Trophoblast cell (in vitro differentiated cells and primary cell): ENCODE results near the gene PNCK.
"Not testable (repeated sequence)": the region's sequence is repeated elsewhere in the genome, so short reads cannot be mapped to it uniquely, and the experiment has no call there.

ENCODE experiments used
- DNase-seq, 2 donors: peaks; one replicate each; pipeline ENCODE4 v3.0.0-alpha.2; 2016
- H2AFZ ChIP-seq: 2 replicates; pipeline ENCODE4 v1.6.1; 2013; ENCODE audit warnings: low read length, moderate library complexity, mild to moderate bottlenecking; ENCODE audit not compliant: insufficient read depth, poor library complexity
- H2AK5ac ChIP-seq: 2 replicates; pipeline ENCODE4 v1.6.1; 2013; ENCODE audit warnings: mild to moderate bottlenecking, low read length
- H2BK120ac ChIP-seq: 2 replicates; pipeline ENCODE4 v1.6.1; 2013; ENCODE audit warnings: low read length, mild to moderate bottlenecking, moderate library complexity; ENCODE audit not compliant: insufficient read depth, poor library complexity
- H2BK12ac ChIP-seq: 2 replicates; pipeline ENCODE4 v1.6.1; 2013; ENCODE audit warnings: mild to moderate bottlenecking, low read length, moderate library complexity
- H2BK5ac ChIP-seq: 2 replicates; pipeline ENCODE4 v1.6.1; 2013; ENCODE audit warnings: low read length, low read depth, moderate library complexity, mild to moderate bottlenecking; ENCODE audit not compliant: poor library complexity
- H3K14ac ChIP-seq: 2 replicates; pipeline ENCODE4 v1.6.1; 2013; ENCODE audit warnings: mild to moderate bottlenecking, low read length
- H3K18ac ChIP-seq: 2 replicates; pipeline ENCODE4 v1.6.1; 2013; ENCODE audit warnings: mild to moderate bottlenecking, low read length
- H3K23ac ChIP-seq: 2 replicates; pipeline ENCODE4 v1.6.1; 2013; ENCODE audit warnings: low read length
- H3K27ac ChIP-seq: 2 replicates; pipeline ENCODE4 v1.5.1; 2013; ENCODE audit warnings: low read depth, mild to moderate bottlenecking, inconsistent platforms, low read length, moderate library complexity
- H3K27me3 ChIP-seq: 2 replicates; pipeline ENCODE4 v1.6.1; 2013; ENCODE audit warnings: inconsistent platforms, mild to moderate bottlenecking, low read length, moderate library complexity; ENCODE audit not compliant: insufficient read depth
- H3K36me3 ChIP-seq, 2 experiments: 1 replicate in 1 of 2; 2 replicates in 1 of 2; pipeline ENCODE4 v1.6.1; 2013; ENCODE audit warnings: low read length in 2 of 2, mild to moderate bottlenecking in 2 of 2, moderate library complexity in 1 of 2; ENCODE audit not compliant: insufficient read depth in 2 of 2, control insufficient read depth in 1 of 2
- H3K4ac ChIP-seq: 2 replicates; pipeline ENCODE4 v1.6.1; 2013; ENCODE audit warnings: low read depth, mild to moderate bottlenecking, low read length, moderate library complexity
- H3K4me1 ChIP-seq, 2 experiments: 1 replicate in 1 of 2; 2 replicates in 1 of 2; pipeline ENCODE4 v1.6.1; 2013; ENCODE audit warnings: low read length in 2 of 2, mild to moderate bottlenecking in 2 of 2, moderate library complexity in 1 of 2; ENCODE audit not compliant: insufficient read depth in 2 of 2, control insufficient read depth in 1 of 2
- H3K4me2 ChIP-seq: 2 replicates; pipeline ENCODE4 v1.6.1; 2013; ENCODE audit warnings: inconsistent platforms, mild to moderate bottlenecking, low read length, moderate library complexity
- H3K4me3 ChIP-seq: 2 replicates; pipeline ENCODE4 v1.5.1; 2013; ENCODE audit warnings: mild to moderate bottlenecking, low read depth, low read length, inconsistent platforms
- H3K79me1 ChIP-seq: one replicate; pipeline ENCODE4 v1.6.1; 2013; ENCODE audit warnings: low read length
- H3K79me2 ChIP-seq: 2 replicates; pipeline ENCODE4 v1.6.1; 2013; ENCODE audit warnings: low read length, mild to moderate bottlenecking; ENCODE audit not compliant: control insufficient read depth, insufficient read depth, poor library complexity
- H3K9ac ChIP-seq: 2 replicates; pipeline ENCODE4 v1.6.1; 2013; ENCODE audit warnings: mild to moderate bottlenecking, low read length
- H3K9me3 ChIP-seq: 2 replicates; pipeline ENCODE4 v1.6.1; 2013; ENCODE audit warnings: low read depth, mild to moderate bottlenecking, control low read depth, inconsistent platforms, low read length; ENCODE audit not compliant: insufficient read depth
- H4K12ac ChIP-seq: 2 replicates; pipeline ENCODE4 v1.6.1; 2013; ENCODE audit warnings: low read depth, mild to moderate bottlenecking, low read length, moderate library complexity
- H4K8ac ChIP-seq: 2 replicates; pipeline ENCODE4 v1.6.1; 2013; ENCODE audit warnings: low read depth, mild to moderate bottlenecking, low read length, moderate library complexity
- H4K91ac ChIP-seq: one replicate; pipeline ENCODE4 v1.6.1; 2013; ENCODE audit warnings: low read depth, mild to moderate bottlenecking, low read length, moderate library complexity
- WGBS: extraction: QIAGEN DNeasy Blood & Tissue Kit; methylation state at CpG from one replicate; pipeline ENCODE4 v1.1.7; 2013; ENCODE audit warnings: missing lambda C conversion rate; ENCODE audit not compliant: insufficient read length, insufficient coverage; ENCODE audit errors: extremely low coverage; 5-methylcytosine and 5-hydroxymethylcytosine counted together

The PNCK gene

GRCh38 chrX:153683486-153683885 lies 9.9 kb upstream of the PNCK start:
- H2BK120ac ChIP-seq, H3K79me1 ChIP-seq, H3K4me2 ChIP-seq, H3K4ac ChIP-seq, H3K23ac ChIP-seq, H3K79me2 ChIP-seq, H3K27me3 ChIP-seq, H2BK12ac ChIP-seq, DNase-seq, H3K9ac ChIP-seq, H2BK5ac ChIP-seq, H3K4me3 ChIP-seq, H2AK5ac ChIP-seq, H3K9me3 ChIP-seq, H4K12ac ChIP-seq, H4K91ac ChIP-seq, H3K14ac ChIP-seq, H3K27ac ChIP-seq, H4K8ac ChIP-seq, H2AFZ ChIP-seq, H3K18ac ChIP-seq, H3K36me3 ChIP-seq: not testable (repeated sequence)
- peaks cover 12 to 17% of the 10 kb centered on the region in 2 experiments for H3K4me1 ChIP-seq
- WGBS, result no CpG with 5 or more reads among the region's 8 CpGs

GRCh38 chrX:153681175-153681574 lies 7.6 kb upstream of the PNCK start:
- Histone ChIP-seq H3K79me1 (no peaks in the 10 kb centered on the region), H3K4me3 (no peak overlapping the region), H3K18ac (no peak overlapping the region), H2AFZ (no peak overlapping the region), H2AK5ac (no peak overlapping the region), H3K23ac (no peak overlapping the region), H4K12ac (no peak overlapping the region), H2BK12ac (no peak overlapping the region), H3K9ac (no peak overlapping the region), H3K4me2 (no peak overlapping the region), H2BK120ac (no peak overlapping the region), H4K91ac (no peak overlapping the region), H4K8ac (no peak overlapping the region), H3K27me3 (no peaks in the 10 kb centered on the region), H3K36me3 (no peaks in the 10 kb centered on the region), H2BK5ac (no peak overlapping the region), H3K4me1 (peaks cover 6 to 7% of the 10 kb centered on the region in 2 experiments), H3K27ac (no peak overlapping the region), H3K9me3 (no peaks in the 10 kb centered on the region), H3K4ac (no peak overlapping the region), H3K14ac (no peak overlapping the region), H3K79me2 (no peaks in the 10 kb centered on the region)
- DNase-seq, result no peak
- no CpG with 5 or more reads among the region's 12 CpGs for WGBS

GRCh38 chrX:153674219-153674851 lies 722 bp upstream of the PNCK start:
- Histone ChIP-seq H3K9ac (no peak overlapping the region), H2BK12ac (no peak overlapping the region), H3K18ac (no peak overlapping the region), H3K4me1 (peaks cover 0 to 3% of the 10 kb centered on the region in 2 experiments), H2BK5ac (no peak overlapping the region), H4K12ac (no peak overlapping the region), H3K4me2 (no peak overlapping the region), H3K79me1 (no peaks in the 10 kb centered on the region), H2AFZ (no peak overlapping the region), H3K27me3 (peaks cover 3% of the 10 kb centered on the region), H3K9me3 (no peaks in the 10 kb centered on the region), H3K79me2 (no peaks in the 10 kb centered on the region), H3K4me3 (no peak overlapping the region), H3K36me3 (no peaks in the 10 kb centered on the region), H4K91ac (no peak overlapping the region), H3K27ac (no peak overlapping the region), H3K4ac (no peak overlapping the region), H4K8ac (no peak overlapping the region), H3K23ac (no peak overlapping the region), H2BK120ac (no peak overlapping the region), H2AK5ac (no peak overlapping the region), H3K14ac (no peak overlapping the region)
- WGBS, result no CpG with 5 or more reads among the region's 27 CpGs
- peak; percentile 34 to 48 for DNase-seq

- Histone ChIP-seq H3K79me1 (no peaks in the 10 kb centered on the region), H3K23ac (no peak overlapping the region), H3K14ac (no peak overlapping the region), H3K27ac (no peak overlapping the region), H4K91ac (no peak overlapping the region), H3K79me2 (no peaks in the 10 kb centered on the region), H3K4me3 (no peak overlapping the region), H3K18ac (no peak overlapping the region), H2AFZ (no peak overlapping the region), H3K4ac (no peak overlapping the region), H3K36me3 (no peaks in the 10 kb centered on the region), H2AK5ac (no peak overlapping the region), H3K9ac (no peak overlapping the region), H2BK12ac (no peak overlapping the region), H3K27me3 (peaks cover 3% of the 10 kb centered on the region), H2BK5ac (no peak overlapping the region), H3K4me2 (no peak overlapping the region), H4K8ac (no peak overlapping the region), H3K9me3 (no peaks in the 10 kb centered on the region), H2BK120ac (no peak overlapping the region), H4K12ac (no peak overlapping the region), H3K4me1 (peaks cover 0 to 3% of the 10 kb centered on the region in 2 experiments)
- DNase-seq, result no peak
- WGBS, result no CpG with 5 or more reads among the region's 53 CpGs
These were observed 834 bp downstream of the PNCK start for GRCh38 chrX:153672531-153673427.
